ENCODE results near the gene CES2.

- TF ChIP-seq EZH2 (IDR thresholded peaks at IDR 0.05; ENCODE audit: borderline replicate concordance), result no peak
- no peak for TF ChIP-seq CTCF (IDR thresholded peaks at IDR 0.05; ENCODE audit: poor library complexity)
These were observed 43.5 kb upstream of the CES2 start for GRCh38 chr16:66891797-66892196.
